ENCODE data around the gene HDAC4.

GRCh38 chr2:239193925-239194677 is 206.7 kb downstream of the HDAC4 start:
- TF ChIP-seq CTCF (conservative IDR thresholded peaks at IDR 0.05) (no peak), EZH2 (IDR thresholded peaks at IDR 0.05; ENCODE audit: low read depth) (no peak)
